Endothelial cell of umbilical vein (primary cell): ENCODE data around the gene LMAN1L. TPM values are rescaled to one million over a fixed set of nuclear protein-coding genes. Genes with fewer than 3 reads are reported as not detected.

Experiments
- BruUV-seq: library from RNA; stranded (reverse); fragments of 400-500 nt; replicated peaks from 2 replicates; lab custom pipeline; 2021; lab: Mats Ljungman, UMichigan
- CTCF ChIA-PET: fragments of 300-600, 350-600 bp; sonication (Branson Sonifier 250); formaldehyde crosslinking; loops from one replicate; lab custom pipeline; 2021; ENCODE audit warnings: antibody characterized with exemption, inconsistent platforms; lab: Charles Lee
- POLR2A ChIA-PET: fragments of 300-600, 350-600 bp; sonication (Branson Sonifier 250); formaldehyde crosslinking; loops from one replicate; lab custom pipeline; 2021; ENCODE audit warnings: antibody characterized with exemption, inconsistent platforms; lab: Charles Lee
- DNase-seq: peaks from one replicate; pipeline ENCODE4 v3.0.0-alpha.2; 2011; ENCODE audit warnings: low read depth, low spot score
- FAIRE-seq: peaks from 2 replicates; lab custom pipeline; 2011; peaks lifted over from hg19 to GRCh38; lab: Jason Lieb, UNC
- H2AFZ ChIP-seq: 2 replicates; pipeline ENCODE4 v1.6.0; 2012; ENCODE audit warnings: low read depth, low read length, control low read depth, inconsistent platforms
- H3K27ac ChIP-seq: 2 replicates; pipeline ENCODE4 v1.5.1; 2011; ENCODE audit warnings: low read depth, mild to moderate bottlenecking, control low read depth, low read length, moderate library complexity; ENCODE audit not compliant: insufficient read depth
- H3K27me3 ChIP-seq, 2 experiments: 2 replicates each; pipeline versions ENCODE4 v1.6.0 to v1.6.1; 2011; ENCODE audit warnings: low read length in 2 of 2, mixed read lengths in 1 of 2; ENCODE audit not compliant: control insufficient read depth in 2 of 2, insufficient read depth in 2 of 2
- H3K36me3 ChIP-seq, 2 experiments: 2 replicates in 1 of 2; 3 replicates in 1 of 2; pipeline ENCODE4 v1.5.1; 2011; ENCODE audit warnings: low read length in 2 of 2, mild to moderate bottlenecking in 1 of 2, moderate library complexity in 1 of 2; ENCODE audit not compliant: control insufficient read depth in 2 of 2, insufficient read depth in 2 of 2; ENCODE audit errors: extremely low read depth in 1 of 2
- H3K4me1 ChIP-seq: 3 replicates; pipeline ENCODE4 v1.5.1; 2011; ENCODE audit warnings: mild to moderate bottlenecking, low read length; ENCODE audit not compliant: control insufficient read depth, insufficient read depth; ENCODE audit errors: extremely low read depth
- H3K4me2 ChIP-seq: 2 replicates; pipeline ENCODE4 v1.6.1; 2011; ENCODE audit warnings: low read length, control low read depth, mixed read lengths; ENCODE audit not compliant: insufficient read depth
- H3K4me3 ChIP-seq, 3 experiments: fragments of 200-600 bp in 1 of 3; sonication (generic), shearing (Covaris generic) in 1 of 3; replicated peaks in 1 of 3; 2 replicates each; pipeline ENCODE4 v1.5.1; 2011 to 2016; ENCODE audit warnings: control low read depth in 3 of 3, low read length in 3 of 3, mild to moderate bottlenecking in 2 of 3, inconsistent platforms in 1 of 3, low read depth in 1 of 3, moderate library complexity in 1 of 3; ENCODE audit not compliant: insufficient read depth in 1 of 3
- H3K79me2 ChIP-seq: 2 replicates; pipeline ENCODE4 v1.6.0; 2012; ENCODE audit warnings: low read length, inconsistent platforms; ENCODE audit not compliant: control insufficient read depth, insufficient read depth
- H3K9ac ChIP-seq: replicated peaks from 2 replicates; pipeline ENCODE3; 2011; ENCODE audit warnings: low read length, control low read depth; ENCODE audit not compliant: insufficient read depth; ENCODE audit errors: extremely low read depth
- H3K9me1 ChIP-seq: replicated peaks from 3 replicates; pipeline ENCODE4 v1.6.0; 2011; ENCODE audit warnings: mild to moderate bottlenecking, low read length; ENCODE audit not compliant: control insufficient read depth, insufficient read depth; ENCODE audit errors: extremely low read depth
- H3K9me3 ChIP-seq: replicated peaks from 2 replicates; pipeline ENCODE4 v1.5.1; 2012; ENCODE audit warnings: low read length, inconsistent platforms; ENCODE audit not compliant: control insufficient read depth, insufficient read depth
- H4K20me1 ChIP-seq: replicated peaks from 2 replicates; pipeline ENCODE3; 2011; ENCODE audit warnings: mild to moderate bottlenecking, low read length; ENCODE audit not compliant: control insufficient read depth, insufficient read depth; ENCODE audit errors: extremely low read depth
- EZH2 ChIP-seq: IDR thresholded peaks from 2 replicates; pipeline ENCODE4 v1.6.1; 2012; ENCODE audit warnings: borderline replicate concordance, low read depth, mild to moderate bottlenecking, moderate library complexity, low read length, inconsistent platforms; ENCODE audit not compliant: severe bottlenecking
- FOS ChIP-seq: IDR thresholded peaks from 2 replicates; pipeline ENCODE4 v1.6.1; 2011; ENCODE audit warnings: mild to moderate bottlenecking, low read length, moderate library complexity, borderline replicate concordance; ENCODE audit not compliant: insufficient read depth
- GATA2 ChIP-seq: IDR thresholded peaks from 2 replicates; pipeline ENCODE4 v1.7.0; 2011; ENCODE audit warnings: low read depth, mild to moderate bottlenecking, moderate library complexity, mixed read lengths, low read length; ENCODE audit not compliant: insufficient read length, insufficient read depth
- JUN ChIP-seq: IDR thresholded peaks from 2 replicates; pipeline ENCODE4 v1.6.1; 2011; ENCODE audit warnings: borderline replicate concordance, low read depth; ENCODE audit not compliant: insufficient read length, insufficient read depth
- MAX ChIP-seq: IDR thresholded peaks from 2 replicates; pipeline ENCODE4 v1.6.1; 2011; ENCODE audit not compliant: insufficient read depth, insufficient read length
- MYC ChIP-seq: IDR thresholded peaks from one replicate; pipeline ENCODE4 v1.6.1; 2011; ENCODE audit warnings: mild to moderate bottlenecking, low read depth, low read length
- POLR2A ChIP-seq: IDR thresholded peaks from 2 replicates; pipeline ENCODE4 v1.6.1; 2012; ENCODE audit warnings: low read depth, mild to moderate bottlenecking, control low read depth, low read length
- POLR2AphosphoS5 ChIP-seq: IDR thresholded peaks from 2 replicates; pipeline ENCODE4 v1.6.1; 2012; ENCODE audit warnings: low read depth, mild to moderate bottlenecking, control low read depth, low read length, moderate library complexity; ENCODE audit not compliant: insufficient read depth
- dilution Hi-C: fragments of 300-500 bp; cut with MboI; formaldehyde crosslinking; loops from one replicate; pipeline ENCODE4 v1.15.0; 2019; ENCODE audit warnings: low sequenced_read_pairs; ENCODE audit not compliant: extremely low pct_ligation_motif_present
- intact Hi-C: fragments of 100-400 bp; cut with micrococcal nuclease; formaldehyde crosslinking; loops from one replicate; pipeline ENCODE4 v1.10.0; 2022
- polyA plus RNA-seq, 4 experiments: library from polyadenylated mRNA; depleted of rRNA in 3 of 4; stranded (reverse) in 3 of 4; unstranded in 1 of 4; fragments of >200 nt; gene quantifications; 2 replicates each; pipeline versions ENCODE4 v1.2.1 to v1.2.3, GENCODE V29; 2011 to 2012; ENCODE audit warnings: missing spikeins in 1 of 4
- total RNA-seq: library from RNA; stranded (reverse); gene quantifications from 2 replicates; pipeline ENCODE4 v1.2.3, GENCODE V29; 2021
- TF ChIP-seq, protein P1 (sequence below), 2 donors: IDR thresholded peaks; 1 replicate in 1 of 2; 2 replicates in 1 of 2; pipeline ENCODE4 v1.5.1; 2011; ENCODE audit warnings: low read length in 2 of 2, mild to moderate bottlenecking in 2 of 2, moderate library complexity in 2 of 2, control low read depth in 1 of 2, inconsistent platforms in 1 of 2, low read depth in 1 of 2; ENCODE audit not compliant: insufficient read depth in 1 of 2; ENCODE audit errors: extremely low read depth in 1 of 2

Gene LMAN1L
- total and polyA plus RNA-seq, 2 donors (not counting 3 experiments of a cell fraction or from before 2014, with no cell fraction given) = not detected

- Histone ChIP-seq H3K4me1 (peaks cover 8% of the 10 kb centered on the region), H3K4me3 (no peak overlapping the region), H3K4me2 (no peak overlapping the region), H3K9ac (no peak overlapping the region), H3K36me3 (no peaks in the 10 kb centered on the region), H3K27ac (no peak overlapping the region), H3K9me1 (no peaks in the 10 kb centered on the region), H3K9me3 (no peaks in the 10 kb centered on the region), H2AFZ (no peak overlapping the region), H3K27me3 (peaks cover 3 to 5% of the 10 kb centered on the region in 2 experiments), H4K20me1 (no peaks in the 10 kb centered on the region), H3K79me2 (no peaks in the 10 kb centered on the region)
- DNase-seq (no peak), FAIRE-seq (no peak)
- no TSS peak for BruUV-seq
- dilution Hi-C loops = no loop called here
- TF ChIP-seq EZH2 (no peak), GATA2 (no peak), MYC (no peak), JUN (no peak), POLR2AphosphoS5 (no peak), MAX (no peak), POLR2A (no peak), FOS (no peak)
- TF ChIP-seq, protein P1, sequence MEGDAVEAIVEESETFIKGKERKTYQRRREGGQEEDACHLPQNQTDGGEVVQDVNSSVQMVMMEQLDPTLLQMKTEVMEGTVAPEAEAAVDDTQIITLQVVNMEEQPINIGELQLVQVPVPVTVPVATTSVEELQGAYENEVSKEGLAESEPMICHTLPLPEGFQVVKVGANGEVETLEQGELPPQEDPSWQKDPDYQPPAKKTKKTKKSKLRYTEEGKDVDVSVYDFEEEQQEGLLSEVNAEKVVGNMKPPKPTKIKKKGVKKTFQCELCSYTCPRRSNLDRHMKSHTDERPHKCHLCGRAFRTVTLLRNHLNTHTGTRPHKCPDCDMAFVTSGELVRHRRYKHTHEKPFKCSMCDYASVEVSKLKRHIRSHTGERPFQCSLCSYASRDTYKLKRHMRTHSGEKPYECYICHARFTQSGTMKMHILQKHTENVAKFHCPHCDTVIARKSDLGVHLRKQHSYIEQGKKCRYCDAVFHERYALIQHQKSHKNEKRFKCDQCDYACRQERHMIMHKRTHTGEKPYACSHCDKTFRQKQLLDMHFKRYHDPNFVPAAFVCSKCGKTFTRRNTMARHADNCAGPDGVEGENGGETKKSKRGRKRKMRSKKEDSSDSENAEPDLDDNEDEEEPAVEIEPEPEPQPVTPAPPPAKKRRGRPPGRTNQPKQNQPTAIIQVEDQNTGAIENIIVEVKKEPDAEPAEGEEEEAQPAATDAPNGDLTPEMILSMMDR (IDR thresholded peaks at IDR 0.05; ENCODE audit: extremely low read depth in 1 of 2, insufficient read depth in 1 of 2, low read depth in 1 of 2, low read length in 2 of 2) = no peak
- POLR2A ChIA-PET = no interaction called here
- intact Hi-C loops = no loop called here
- CTCF ChIA-PET = interaction anchor here (1.2 to 1.3 kb wide), 2 partner anchors 51 to 52 kb away, joined by 3 to 5 read pairs; no protein-coding TSS in a partner anchor
Measured at GRCh38 chr15:74822233-74822632, 9.6 kb downstream of the LMAN1L start.
